ENCODE measurements around the gene FAM3A.
A peak's percentile ranks its signal among the peaks of the same experiment; 100 is the strongest.

GRCh38 chrX:154534526-154535322, 18.7 kb upstream of the FAM3A start:
- peak in 1 of 2 donors; percentile 8 for TF ChIP-seq POLR2A (IDR thresholded peaks at IDR 0.05)
- TF ChIP-seq CTCF (IDR thresholded peaks at IDR 0.05): peak; percentile 99 to 100 (median 100)
